RCC 7860 (cell line): Measurements from ENCODE around the gene NLK.
A peak's percentile ranks its signal among the peaks of the same experiment; 100 is the strongest.

Experiments
- DNase-seq: peaks from one replicate; pipeline ENCODE4 v3.0.0-alpha.2; 2015; ENCODE audit warnings: low spot score
- FAIRE-seq: peaks from 2 replicates; lab custom pipeline; 2012; peaks lifted over from hg19 to GRCh38; lab: Jason Lieb, UNC

NLK gene

DNA sequence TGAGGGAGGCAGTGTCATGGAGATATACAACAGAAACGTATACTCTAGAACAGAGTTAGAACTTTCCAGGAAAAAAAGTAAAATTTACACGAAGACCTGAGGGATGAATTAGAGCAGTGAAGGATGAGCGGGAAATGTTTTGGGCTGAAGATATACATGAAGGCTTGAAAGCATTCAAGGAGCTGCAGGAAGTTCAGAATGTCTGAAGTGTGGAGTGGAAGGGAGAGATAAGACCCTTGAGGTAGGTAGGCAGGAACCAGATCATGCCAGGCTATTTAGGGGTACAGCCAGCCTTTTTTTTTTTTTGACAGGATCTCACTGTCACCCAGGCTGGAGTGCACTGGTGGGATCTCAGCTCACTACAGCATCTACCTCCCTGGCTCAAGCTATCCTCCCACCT lies 3.2 kb upstream of the NLK start:
- no peak for DNase-seq
- no peak for FAIRE-seq

DNA sequence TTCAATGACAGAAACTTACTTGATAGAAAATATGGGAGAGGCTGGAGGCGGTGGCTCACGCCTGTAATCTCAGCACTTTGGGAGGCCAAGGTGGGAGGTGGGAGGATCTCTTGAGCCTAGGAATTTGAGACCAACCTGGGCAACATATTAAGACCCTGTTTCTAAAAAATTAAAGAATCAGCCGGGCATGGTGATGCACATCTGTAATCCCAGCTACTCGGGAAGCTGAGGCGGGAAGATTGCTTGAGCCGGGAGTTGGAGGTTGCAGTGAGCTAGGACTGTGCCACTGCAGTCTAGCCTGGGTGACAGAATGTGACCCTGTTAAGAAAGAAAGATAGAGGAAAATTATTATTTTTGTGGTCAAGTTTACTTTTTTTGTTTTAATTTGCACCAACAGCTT lies 2.1 kb upstream of the NLK start:
- FAIRE-seq (no peak), DNase-seq (no peak)

DNA sequence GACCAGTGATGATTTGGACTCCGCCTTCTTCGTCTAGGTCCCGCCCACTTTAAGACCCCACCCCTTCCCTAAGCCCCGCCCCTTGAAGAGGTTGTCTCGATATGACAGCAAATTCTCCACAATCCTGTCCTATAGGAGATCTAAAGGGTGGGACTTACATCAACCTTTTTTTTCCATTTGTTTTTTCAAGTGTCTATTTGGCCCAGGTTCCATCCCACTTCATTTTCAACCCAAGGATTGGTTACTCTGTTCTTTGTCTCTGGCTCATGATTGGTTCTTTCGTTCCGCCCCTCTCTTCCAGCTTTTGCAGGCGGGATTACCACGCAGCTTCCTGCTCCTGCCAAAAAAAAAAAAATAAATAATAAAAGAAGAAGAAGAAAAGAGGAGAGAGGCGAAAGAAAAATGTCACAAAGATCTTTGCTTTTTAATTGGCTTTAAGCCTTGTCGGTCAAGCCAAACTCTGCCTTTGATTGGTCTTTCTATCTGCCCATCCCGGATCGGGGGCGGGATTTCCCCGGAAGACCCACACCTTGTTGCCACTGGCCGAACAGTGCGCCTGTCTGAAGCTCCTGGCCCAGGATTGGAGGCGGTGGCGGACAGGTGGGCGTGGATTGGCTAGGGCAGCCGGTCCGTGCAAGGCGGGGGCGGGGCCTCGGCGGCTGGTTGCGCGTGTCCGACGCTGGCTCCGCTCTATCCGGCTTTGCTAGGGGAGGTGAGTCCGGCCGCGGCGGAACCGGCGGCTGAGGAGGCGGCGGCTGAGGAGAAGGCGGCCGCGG lies 1.2 kb upstream of the NLK start:
- peak; percentile 98 for DNase-seq
- FAIRE-seq, result peak; percentile 95

DNA sequence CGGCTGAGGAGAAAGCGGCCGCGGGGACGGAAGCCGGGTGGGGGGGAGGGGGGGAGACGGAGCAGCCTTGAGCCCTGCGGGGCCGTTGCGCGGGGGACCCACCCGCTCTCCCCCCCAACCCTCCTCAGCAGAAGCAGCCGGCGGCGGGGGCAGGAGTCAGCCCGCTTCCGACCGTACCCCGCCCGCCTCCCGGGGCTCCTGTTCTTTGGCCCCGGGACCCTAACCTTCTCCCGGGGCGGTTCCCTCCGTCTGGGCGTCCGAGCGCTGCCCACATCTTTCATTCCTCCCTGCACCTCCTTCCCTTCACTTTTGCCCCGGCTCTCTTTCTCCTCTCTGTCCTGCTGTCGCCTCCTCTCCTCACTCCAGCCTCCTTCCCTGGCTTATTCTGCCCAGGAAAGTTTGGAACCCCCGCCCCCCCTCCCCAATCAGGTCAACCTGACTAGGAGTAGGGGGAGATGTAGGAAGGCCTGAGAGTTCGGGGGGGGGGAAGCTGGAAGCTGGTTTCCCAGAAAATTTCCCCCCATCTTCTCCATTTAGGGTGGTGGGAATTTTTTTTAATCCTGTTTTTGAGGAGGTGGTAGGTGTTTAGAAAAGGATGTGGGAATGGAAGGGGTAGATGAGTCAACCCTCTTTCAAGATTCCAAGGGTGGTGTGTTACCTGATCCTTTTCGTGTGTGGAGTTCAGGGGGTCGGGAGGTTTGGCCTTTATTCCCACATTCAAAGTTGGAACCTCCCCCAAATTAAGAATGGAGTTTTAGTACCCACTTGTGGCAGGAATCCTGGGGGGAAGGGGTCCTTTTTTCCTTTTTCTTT lies 427 bp upstream of the NLK start:
- DNase-seq (no peak), FAIRE-seq (no peak)

DNA sequence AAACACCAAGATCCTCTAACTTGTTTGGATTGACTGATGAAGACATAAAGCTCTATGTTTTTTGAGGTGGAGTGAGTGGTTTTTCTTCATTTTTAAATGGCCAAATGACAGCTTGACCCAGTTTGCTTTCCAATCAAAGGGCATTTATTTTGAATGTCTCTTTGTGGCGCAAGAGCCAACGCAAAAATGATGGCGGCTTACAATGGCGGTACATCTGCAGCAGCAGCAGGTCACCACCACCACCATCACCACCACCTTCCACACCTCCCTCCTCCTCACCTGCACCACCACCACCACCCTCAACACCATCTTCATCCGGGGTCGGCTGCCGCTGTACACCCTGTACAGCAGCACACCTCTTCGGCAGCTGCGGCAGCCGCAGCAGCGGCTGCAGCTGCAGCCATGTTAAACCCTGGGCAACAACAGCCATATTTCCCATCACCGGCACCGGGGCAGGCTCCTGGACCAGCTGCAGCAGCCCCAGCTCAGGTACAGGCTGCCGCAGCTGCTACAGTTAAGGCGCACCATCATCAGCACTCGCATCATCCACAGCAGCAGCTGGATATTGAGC lies 329 bp downstream of the NLK start:
- FAIRE-seq (no peak), DNase-seq (no peak)

DNA sequence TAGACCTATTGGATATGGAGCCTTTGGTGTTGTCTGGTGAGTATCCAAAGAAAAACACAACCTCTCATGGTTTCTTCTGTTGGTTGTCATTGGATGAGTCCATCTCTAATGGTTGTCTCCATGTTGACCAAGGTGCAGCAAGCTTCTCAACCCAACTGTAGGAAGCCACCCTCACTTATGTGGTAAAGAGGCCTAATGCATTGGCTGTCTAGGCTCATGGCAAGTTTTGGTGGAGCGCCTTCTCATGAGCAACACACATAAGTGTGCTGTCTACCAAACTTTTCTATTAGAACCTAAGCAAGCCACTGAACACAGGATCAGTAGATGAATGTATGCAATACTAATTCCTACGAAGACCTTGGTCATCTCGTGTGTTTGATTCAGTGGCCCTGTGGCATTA lies 819 bp downstream of the NLK start:
- no peak for FAIRE-seq
- DNase-seq, result no peak

DNA sequence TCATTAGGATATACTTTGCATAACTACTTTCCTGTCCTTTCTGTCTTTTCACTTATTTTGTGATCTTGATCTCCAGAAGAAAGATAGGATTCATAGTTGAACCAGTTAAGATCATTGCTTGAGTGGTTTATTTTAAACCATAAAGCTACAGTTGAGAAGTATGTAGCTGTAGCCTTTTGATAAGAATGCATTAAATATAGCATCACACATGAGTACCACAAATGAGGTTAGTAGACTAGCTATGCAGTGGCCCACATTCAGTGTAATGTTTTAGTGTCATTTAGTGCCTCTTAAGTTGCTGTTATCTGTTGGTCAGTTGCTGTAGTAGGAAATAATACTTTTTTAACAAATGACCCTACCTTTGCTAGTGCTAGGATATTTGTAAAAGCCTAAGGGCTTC lies 1.3 kb downstream of the NLK start:
- FAIRE-seq (no peak), DNase-seq (no peak)

DNA sequence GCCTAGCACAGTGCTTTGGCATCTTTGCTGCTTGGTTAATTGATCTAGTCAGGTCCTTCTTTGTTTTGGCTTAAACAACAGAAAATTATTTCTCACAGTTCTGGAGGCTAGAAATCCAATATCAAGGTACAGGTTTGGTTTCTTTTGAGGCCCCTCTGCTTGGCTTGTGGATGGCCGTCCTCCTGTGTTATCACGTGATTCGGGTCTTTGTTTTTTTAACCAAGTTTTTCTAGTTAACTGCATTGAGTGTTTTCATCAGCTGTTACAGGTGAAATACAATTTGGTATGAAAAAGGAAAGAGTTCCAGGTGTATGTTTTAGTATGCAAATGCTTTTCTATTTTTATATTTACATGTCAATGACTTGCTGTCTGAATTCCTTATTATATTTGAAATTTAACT lies 2.8 kb downstream of the NLK start:
- no peak for FAIRE-seq
- DNase-seq, result no peak

DNA sequence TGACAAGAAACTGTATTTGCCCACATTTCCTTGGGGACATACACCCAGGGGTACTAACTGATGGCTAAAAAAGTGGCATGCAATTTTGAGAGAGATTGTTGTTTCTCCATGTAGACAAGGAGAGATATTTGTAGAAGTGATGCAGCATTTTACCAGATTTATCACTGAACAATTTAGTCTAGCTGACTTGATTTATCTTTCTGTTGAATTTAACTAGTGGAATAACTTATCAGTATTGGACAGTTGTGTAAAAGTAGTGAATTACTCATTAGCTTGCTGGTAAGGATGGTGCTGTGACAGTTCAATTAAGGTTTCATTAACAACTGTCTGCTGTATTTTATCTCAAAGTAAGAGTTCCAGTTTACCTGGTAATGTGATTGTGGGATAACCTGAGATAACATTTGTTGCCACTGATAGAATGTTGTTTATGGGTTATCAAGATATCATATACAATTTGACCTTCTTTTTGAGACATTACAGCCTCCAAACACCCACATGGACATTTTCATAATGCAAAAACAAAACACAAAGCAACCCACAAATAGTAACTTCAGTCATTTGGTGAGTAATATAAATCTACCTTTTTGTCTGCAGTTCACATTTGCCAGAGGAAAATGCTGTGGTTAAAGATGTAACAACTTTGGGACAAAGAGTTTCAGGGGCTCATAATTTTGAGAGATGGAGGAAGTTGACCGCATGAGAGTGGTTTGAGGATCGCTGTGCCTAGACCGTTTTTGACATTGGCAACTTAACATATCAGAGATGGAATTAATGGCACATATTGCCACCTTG lies 3.8 kb downstream of the NLK start:
- no peak for DNase-seq
- no peak for FAIRE-seq

DNA sequence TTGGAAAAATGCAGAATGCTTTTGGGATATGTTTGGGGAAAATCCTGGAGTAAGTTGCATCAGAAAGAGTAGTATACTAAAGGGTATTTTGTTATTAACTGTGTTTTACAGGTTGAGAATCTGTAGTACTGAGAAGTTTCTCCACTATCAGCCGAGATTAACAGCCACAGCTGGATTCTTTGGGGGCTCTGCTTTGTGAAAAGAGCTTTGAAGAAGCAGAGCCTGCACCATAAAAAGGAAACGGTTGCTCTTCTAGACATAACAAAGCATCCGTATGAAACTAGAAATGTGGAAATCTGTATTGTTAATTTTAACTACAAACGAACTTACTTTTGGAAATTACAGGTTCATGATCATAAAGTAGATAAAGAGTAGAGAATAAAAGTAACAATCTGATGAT lies 5.3 kb downstream of the NLK start:
- no peak for DNase-seq
- FAIRE-seq, result no peak

DNA sequence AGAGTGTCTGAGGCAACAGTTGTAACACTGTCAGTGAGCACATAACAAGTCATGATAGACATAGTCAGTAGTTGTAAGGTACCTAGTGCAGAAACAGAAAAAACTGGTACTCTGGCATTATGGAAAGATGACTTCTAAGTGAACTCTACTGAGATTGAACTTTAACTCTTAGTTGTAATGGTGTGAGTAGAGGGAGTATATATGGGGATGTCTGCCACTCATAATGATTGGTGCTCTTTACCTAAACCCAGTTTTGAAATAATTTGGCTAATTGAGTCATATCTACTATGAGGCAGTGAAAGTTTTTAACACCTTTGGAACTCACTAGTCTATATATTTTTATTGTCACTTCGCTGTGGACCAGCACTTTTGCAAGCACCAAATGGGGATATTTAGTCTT lies 6.6 kb downstream of the NLK start:
- FAIRE-seq, result no peak
- DNase-seq, result no peak

DNA sequence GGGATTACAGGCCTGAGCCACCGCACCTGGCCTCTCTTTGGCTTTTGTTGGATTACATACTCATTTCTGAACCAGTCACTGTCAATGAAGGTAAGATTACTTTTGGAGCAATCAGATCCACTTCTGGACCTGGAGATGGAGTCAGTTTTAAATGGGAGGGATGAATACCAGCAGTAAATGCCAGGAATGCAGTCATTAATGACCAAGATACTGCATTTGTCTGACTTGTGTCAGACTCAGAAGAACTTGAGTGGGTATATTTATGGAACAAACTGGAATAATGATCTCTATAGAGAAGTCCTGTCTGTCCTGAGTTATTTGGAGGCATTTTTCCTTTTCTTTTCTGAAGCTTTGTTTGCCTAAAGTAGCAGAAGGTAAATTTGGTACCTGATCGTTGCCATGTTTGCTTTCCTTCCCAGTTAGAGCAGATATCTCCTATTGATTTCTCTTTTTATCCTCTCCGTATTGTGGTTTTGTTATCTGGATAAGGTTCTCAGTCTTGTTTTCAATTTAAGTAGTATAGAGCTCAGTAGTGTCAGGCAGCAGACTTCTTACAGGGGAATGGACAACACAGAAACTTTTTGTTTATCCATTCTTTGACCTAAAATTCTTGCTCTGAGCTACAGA lies 10.7 kb downstream of the NLK start:
- no peak for DNase-seq

DNA sequence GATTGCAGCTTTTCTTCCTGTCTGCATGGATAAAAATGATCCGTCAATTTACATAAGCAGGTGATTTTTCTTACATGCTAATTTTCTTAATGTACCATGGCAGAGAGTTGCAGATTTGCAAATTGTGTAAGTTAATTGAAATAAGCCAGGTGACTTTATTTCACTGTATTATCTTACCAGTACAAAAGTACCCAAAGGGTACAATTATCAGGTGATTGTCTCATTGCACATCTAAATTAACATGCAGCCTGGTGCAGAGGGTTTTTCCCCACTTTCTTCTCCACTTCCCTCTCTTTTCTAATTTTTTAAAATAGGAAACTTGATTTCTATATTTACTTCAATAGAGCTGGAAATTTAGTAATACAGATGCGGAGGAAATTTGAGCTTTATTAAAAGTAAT lies 11.2 kb downstream of the NLK start:
- FAIRE-seq (no peak), DNase-seq (no peak)

More for the DNA sequence above, 10.7 kb downstream of the NLK start:
- FAIRE-seq, result no peak

DNA sequence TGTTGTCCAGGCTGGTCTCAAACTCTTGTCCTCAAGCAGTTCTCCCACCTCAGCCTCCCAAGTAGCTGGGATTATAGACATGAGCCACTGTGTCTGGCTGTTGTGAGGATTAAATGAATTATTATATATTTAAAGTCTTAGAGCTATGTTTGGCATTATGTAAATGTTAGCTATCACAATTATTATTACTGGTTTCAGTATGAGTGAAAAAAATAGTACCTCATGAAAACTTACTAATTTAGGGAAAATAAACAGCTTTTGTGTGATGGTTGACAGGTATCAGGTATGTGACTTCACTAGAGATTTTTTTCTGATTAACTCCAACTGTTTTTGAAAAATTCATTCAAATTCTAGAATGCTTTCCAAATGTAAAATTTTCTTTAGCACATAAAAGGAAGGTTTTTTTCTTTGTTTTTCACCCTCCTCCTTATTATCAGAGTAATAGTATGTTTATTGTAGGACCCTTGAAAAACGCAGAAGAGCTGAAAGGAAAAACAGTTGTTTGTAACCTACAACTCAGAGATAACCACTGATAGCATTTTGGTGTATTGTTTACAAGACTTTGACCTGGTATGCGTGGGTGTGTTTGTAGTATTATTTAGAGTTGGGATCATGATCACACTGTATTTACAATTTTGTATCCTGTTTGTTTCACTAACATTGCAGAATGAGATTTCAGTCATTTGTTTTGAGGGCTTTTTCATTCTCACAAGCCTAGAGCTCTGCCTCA lies 13.2 kb downstream of the NLK start:
- no peak for DNase-seq
- FAIRE-seq, result no peak

DNA sequence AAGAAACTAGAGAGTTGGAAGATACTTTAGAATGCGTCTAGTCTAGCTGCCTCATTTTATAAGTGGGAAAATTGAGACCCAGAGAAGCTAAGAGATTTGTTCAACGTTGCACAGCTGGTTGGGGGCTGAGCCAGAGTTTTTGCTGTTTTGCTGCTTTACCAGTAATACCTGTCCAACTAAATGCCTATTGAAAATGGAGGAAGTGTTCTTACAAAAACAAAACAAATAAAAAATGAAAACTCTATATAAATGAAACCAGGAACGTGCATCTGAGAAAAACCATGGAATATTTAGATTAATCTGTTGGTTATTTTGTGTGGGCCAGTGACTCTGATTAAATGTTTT lies 13.8 kb downstream of the NLK start:
- no peak for FAIRE-seq

DNA sequence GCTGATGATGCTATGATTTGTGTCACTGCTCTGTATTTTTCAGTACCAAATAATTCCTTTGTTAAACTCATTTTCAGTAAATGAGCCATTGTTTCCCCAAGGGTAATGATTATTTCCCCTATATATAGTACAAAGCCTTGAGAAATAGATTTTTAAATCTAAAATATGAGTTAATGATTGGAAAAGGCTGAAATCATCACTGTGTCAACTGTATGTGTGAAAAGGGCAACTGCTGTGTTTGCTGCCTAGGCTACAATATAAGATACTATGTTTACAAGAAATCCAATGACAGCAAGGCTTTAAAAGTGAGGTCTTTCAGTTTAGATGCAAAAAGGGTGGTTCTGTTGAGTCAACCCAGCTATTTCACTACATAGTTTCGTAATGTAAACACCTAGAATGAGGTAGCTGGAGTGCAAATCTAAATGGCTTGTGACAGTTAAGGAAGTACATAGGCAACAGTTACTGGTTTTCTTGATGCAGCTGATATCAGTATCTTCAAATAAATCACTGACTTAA lies 15.3 kb downstream of the NLK start:
- DNase-seq (peak; percentile 16), FAIRE-seq (no peak)

More for the DNA sequence above, 13.8 kb downstream of the NLK start:
- no peak for DNase-seq

DNA sequence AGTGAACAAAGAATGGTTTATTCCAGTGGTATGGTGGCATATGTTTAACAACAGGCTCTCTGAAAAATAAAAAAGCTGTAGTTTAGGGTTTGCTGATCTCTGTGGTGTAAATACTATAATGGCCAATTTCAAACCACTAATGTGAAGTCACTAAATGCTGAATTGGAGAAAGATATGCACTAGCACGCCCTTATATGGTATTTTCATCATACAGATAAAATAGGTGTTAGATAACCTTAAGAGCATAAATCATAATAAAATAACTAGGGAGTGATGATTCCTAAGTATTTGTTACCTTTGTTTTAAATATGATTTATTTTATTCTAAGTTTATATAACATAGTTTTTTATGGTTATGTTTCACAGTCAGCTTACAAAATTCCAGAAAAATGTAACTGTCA lies 17.2 kb downstream of the NLK start:
- DNase-seq, result no peak
- no peak for FAIRE-seq

DNA sequence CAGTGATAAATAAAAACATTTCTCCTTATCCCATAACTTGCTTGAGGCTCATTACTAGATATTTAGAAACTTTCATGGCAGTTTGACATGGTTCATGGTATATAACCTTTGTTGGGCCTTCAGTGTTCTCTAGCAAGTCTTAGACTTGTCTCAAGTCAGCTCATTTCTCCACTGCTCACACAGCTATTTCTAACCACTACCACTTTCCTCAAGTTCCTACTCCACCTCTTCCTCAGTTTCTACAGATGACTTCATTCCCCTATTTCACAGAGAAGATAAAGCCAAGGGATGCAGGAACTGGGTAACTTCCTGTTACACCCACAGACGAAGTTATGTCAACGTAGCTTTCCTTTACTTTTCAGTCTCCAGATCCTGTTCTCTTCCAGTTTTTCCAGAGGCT lies 23.2 kb downstream of the NLK start:
- no peak for FAIRE-seq
- no peak for DNase-seq

DNA sequence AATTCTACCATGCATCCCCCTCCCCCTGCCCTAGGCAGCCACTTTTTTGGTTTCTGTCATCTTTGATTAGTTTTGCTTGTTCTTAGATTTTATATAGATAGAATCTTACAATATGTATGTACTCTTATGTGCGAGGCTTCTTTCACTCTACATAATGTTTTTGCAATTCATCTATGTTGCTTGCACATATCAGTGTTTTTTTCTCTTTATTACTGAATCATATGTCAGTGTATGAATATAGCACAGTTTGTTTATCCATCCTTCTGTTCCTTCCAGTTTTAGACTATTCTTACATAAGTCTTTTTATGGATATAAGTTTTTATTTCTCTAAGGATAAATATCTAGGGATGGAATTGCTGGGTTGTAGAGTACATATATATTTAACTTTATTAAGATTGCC lies 26.6 kb downstream of the NLK start:
- FAIRE-seq (no peak), DNase-seq (no peak)

DNA sequence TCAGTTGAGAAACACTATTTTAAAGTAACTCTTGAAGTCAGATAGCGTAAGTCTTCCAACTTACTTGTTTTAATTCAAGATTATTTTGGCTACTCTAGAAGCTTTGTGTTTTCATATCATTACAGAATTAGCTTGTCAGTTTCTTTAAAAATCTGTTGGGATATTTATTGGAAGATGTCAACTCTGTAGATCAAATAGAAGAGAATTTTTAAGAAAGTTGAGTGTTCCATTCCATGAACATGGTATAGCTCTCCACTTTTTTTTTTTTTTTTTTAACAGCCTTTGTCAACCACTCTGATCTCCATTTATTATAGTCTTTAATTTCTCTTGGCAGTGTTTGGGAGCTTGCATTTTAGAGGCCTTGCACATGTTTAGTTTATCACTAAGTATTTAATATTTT lies 28.7 kb downstream of the NLK start:
- no peak for FAIRE-seq
- no peak for DNase-seq
